ENCODE data around the gene SERTAD1. TPM values are rescaled to one million over a fixed set of nuclear protein-coding genes. Genes with fewer than 3 reads are reported as not detected.

The SERTAD1 gene
- total RNA-seq, 2 donors from 2014 or later: 12.7 to 27.2 TPM

DNA sequence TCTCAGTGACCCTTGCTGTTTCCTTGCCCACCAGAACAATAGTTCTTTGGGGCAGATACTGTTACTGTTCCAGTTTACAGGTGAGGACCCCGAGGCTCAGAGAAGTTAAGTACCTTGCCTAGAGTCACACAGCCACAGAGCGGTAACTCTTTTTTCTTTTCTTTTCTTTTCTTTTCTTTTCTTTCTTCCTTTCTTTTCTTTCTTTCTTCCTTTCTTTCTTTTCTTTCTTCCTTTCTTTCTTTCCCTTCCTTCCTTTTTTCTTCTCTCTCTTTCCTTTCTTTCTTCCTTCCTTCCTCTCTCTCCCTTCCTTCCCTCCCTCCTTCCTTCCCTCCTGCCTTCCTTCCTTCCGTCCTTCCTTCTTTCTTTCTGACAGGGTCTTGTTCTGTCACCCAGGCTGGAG, 7.8 kb downstream of the SERTAD1 start:
- TF ChIP-seq, protein P1, sequence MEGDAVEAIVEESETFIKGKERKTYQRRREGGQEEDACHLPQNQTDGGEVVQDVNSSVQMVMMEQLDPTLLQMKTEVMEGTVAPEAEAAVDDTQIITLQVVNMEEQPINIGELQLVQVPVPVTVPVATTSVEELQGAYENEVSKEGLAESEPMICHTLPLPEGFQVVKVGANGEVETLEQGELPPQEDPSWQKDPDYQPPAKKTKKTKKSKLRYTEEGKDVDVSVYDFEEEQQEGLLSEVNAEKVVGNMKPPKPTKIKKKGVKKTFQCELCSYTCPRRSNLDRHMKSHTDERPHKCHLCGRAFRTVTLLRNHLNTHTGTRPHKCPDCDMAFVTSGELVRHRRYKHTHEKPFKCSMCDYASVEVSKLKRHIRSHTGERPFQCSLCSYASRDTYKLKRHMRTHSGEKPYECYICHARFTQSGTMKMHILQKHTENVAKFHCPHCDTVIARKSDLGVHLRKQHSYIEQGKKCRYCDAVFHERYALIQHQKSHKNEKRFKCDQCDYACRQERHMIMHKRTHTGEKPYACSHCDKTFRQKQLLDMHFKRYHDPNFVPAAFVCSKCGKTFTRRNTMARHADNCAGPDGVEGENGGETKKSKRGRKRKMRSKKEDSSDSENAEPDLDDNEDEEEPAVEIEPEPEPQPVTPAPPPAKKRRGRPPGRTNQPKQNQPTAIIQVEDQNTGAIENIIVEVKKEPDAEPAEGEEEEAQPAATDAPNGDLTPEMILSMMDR (IDR thresholded peaks at IDR 0.05): no peak
- H3K27ac ChIP-seq: peak overlapping the region; percentile 74 to 83
- peaks cover 0 to 54% of the 10 kb centered on the region in 2 donors for H3K4me1 ChIP-seq
- H3K36me3 ChIP-seq: peaks cover 13% of the 10 kb centered on the region
- no peak for DNase-seq (ENCODE audit: low spot score)
- H3K4me3 ChIP-seq: no peak overlapping the region
- no peaks in the 10 kb centered on the region for H3K27me3 ChIP-seq
- H3K9me3 ChIP-seq: no peaks in the 10 kb centered on the region

DNA sequence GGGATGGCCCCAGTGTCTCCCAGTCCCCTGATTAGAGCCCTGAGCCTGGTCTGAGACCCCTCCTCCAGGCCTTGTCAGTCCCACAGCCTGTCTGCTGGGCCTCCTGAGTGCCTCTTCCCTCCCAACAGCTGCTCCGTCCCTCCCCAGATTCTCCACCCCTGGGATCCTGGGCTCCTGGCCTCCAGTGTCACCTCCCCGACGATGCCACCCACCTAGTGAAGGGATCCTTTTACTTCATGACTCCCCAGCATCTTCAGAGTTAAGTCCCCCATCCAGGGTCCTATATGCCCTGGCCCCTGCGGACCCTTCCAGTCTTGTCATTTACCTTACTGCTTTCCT, 8.2 kb downstream of the SERTAD1 start:
- H3K36me3 ChIP-seq: peaks cover 9% of the 10 kb centered on the region
- H3K27ac ChIP-seq: peak overlapping the region; percentile 74 to 83
- H3K4me3 ChIP-seq: no peak overlapping the region
- TF ChIP-seq, protein P1 (IDR thresholded peaks at IDR 0.05): no peak
- H3K27me3 ChIP-seq: no peaks in the 10 kb centered on the region
- DNase-seq (ENCODE audit: low spot score): no peak
- no peaks in the 10 kb centered on the region for H3K9me3 ChIP-seq
- peaks cover 0 to 54% of the 10 kb centered on the region in 2 donors for H3K4me1 ChIP-seq

DNA sequence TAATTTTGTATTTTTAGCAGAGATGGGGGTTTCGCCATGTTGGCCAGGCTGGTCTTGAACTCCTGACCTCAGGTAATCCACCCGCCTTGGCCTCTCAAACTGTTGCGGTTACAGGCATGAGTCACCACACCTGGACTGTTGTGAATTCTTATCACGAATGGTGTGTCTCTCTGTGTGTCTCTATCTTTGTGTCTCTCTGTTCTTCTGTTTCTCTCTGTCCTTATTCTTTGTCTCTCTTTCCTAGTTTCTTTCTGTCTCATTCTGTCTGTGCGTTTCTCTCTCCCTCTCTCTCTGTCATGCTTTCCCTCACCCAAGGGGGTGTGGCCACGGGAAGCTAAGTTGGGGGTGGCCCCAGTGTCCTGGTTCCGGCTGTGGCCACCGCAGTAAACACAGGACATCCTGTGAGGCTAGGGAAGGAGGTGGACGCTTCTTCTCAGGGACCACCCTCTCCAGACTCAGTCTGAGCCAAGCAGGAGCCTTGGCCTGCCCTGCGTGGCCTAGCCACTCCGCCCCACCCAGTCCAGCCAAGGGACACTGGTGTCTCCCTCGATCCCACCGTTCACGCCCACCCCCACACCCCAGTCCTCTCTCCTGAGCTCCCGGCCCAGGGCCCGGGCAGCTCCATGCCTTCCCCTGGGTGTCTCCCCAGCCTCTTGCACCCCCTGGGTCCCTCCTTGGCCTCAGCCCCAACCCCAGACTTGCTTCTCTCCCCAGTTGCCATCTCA, 8.7 kb downstream of the SERTAD1 start:
- H3K9me3 ChIP-seq: no peaks in the 10 kb centered on the region
- DNase-seq (ENCODE audit: low spot score): peak; percentile 80
- peaks cover 4% of the 10 kb centered on the region for H3K36me3 ChIP-seq
- peak overlapping the region; percentile 74 to 83 for H3K27ac ChIP-seq
- peaks cover 0 to 54% of the 10 kb centered on the region in 2 donors for H3K4me1 ChIP-seq
- H3K27me3 ChIP-seq: no peaks in the 10 kb centered on the region
- H3K4me3 ChIP-seq: no peak overlapping the region
- TF ChIP-seq, protein P1 (IDR thresholded peaks at IDR 0.05): no peak

DNA sequence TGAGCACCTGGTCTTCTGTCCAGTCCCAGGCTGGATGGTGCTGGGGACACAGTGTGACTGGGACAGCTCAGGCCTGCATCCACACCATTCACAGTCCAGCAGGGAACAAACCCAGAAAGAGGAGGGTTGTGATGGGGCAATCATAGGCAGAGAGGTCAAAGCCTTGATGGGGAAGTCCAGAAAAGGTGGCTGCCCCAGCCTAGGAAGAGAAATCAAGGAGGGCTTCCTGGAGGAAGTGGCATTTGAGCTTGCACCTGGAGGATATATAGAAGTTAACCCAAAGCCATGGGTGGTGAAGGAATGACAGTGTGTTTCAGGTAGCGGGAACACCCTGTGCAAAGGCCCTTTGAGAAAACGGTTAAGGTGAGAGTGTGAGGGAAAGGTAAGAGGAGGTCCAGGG, 10.0 kb downstream of the SERTAD1 start:
- Histone ChIP-seq H3K4me3 (no peak overlapping the region), H3K4me1 (peaks cover 0 to 58% of the 10 kb centered on the region in 2 donors), H3K36me3 (no peaks in the 10 kb centered on the region), H3K27ac (peak overlapping the region in 1 of 2 donors; percentile 83), H3K27me3 (no peaks in the 10 kb centered on the region), H3K9me3 (no peaks in the 10 kb centered on the region)
- TF ChIP-seq, protein P1 (IDR thresholded peaks at IDR 0.05): no peak
- DNase-seq (ENCODE audit: low spot score): no peak

DNA sequence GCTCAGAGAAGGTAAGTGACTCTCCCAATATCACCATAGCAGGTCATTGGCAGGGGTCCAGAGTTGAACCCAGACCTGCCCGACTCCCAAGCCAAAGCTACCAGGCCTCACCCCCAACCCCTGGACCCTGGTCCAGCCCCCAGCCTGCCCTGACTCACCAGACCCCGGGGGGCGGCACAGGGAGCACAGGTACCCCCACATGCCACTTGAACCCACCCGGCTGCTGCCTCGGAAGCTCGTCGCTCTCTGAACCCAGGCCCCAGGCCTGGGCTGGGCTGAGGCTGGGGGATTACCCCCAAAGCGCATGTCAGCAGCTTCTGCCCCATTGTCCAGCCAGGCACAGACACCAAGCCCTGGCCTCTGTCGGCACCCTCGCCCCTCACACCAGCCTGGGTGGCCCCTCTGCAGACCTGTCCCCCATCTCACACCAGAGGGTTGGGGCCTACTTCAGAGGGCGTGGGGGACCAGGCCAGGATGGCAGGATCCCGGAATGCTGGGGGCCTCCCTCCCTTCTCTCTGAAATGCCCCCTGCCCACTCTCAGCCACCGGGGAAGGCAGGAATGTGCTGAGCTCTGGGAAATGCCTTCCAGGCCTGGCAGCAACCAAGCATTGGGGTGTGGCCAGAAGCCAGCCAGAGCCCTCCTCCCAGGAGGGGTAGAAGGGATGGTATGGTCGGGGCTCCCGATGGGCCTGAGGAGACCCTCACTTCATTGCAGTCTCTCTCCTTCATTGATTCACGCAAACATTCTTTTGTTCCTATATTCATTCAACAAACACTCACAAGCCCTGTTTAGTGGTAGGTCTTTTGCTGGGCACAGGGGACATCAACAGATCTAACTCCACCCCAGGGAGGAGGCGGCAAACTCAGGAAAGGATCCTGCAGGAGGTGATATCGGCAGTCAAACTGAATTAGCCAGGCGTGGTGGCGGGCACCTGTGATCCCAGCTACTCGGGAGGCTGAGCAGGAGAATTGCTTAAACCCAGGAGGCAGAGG, 11.0 kb downstream of the SERTAD1 start:
- no peaks in the 10 kb centered on the region for H3K9me3 ChIP-seq
- H3K27ac ChIP-seq: peak overlapping the region; percentile 37 to 48
- TF ChIP-seq, protein P1 (IDR thresholded peaks at IDR 0.05): no peak
- no peak overlapping the region for H3K4me3 ChIP-seq
- no peaks in the 10 kb centered on the region for H3K36me3 ChIP-seq
- no peaks in the 10 kb centered on the region for H3K27me3 ChIP-seq
- H3K4me1 ChIP-seq: peaks cover 0 to 54% of the 10 kb centered on the region in 2 donors
- DNase-seq (ENCODE audit: low spot score): no peak

All from right atrium auricular region (tissue), 2 donors.